NCI-H1105 treated with DMSO at 0.1 percent for 48 hours (cell line): ENCODE results near the gene ADAM11.
"Not testable (repeated sequence)": the region's sequence is repeated elsewhere in the genome, so short reads cannot be mapped to it uniquely, and the experiment has no call there.

Source experiments
- DNase-seq: peaks from one replicate; lab custom pipeline; 2025; lab: John Stamatoyannopoulos, UW

The ADAM11 gene

GRCh38 chr17:44758414-44759085 is at the start of gene ADAM11:
ADAM11 (plus strand) TSS chr17:44758988; CDS start chr17:44759200, 212 bp downstream.
- peak; percentile 1 for DNase-seq

- no peak for DNase-seq
Observed at GRCh38 chr17:44719444-44719843, 39.3 kb upstream of the ADAM11 start.

GRCh38 chr17:44722254-44722653 is 36.5 kb upstream of the ADAM11 start:
- no peak for DNase-seq

- DNase-seq = not testable (repeated sequence)
Observed at GRCh38 chr17:44726121-44726520, 32.7 kb upstream of the ADAM11 start.

- no peak for DNase-seq
Observed at GRCh38 chr17:44733753-44734152, 25.0 kb upstream of the ADAM11 start.

- DNase-seq = no peak
Observed at GRCh38 chr17:44734272-44734671, 24.5 kb upstream of the ADAM11 start.

GRCh38 chr17:44736551-44737240 is 22.1 kb upstream of the ADAM11 start:
- DNase-seq = no peak

- DNase-seq = no peak
Observed at GRCh38 chr17:44738214-44738906, 20.4 kb upstream of the ADAM11 start.

GRCh38 chr17:44741316-44741715 is 17.5 kb upstream of the ADAM11 start:
- no peak for DNase-seq

GRCh38 chr17:44745301-44745700 is 13.5 kb upstream of the ADAM11 start:
- no peak for DNase-seq

GRCh38 chr17:44745738-44746137 is 13.1 kb upstream of the ADAM11 start:
- not testable (repeated sequence) for DNase-seq

GRCh38 chr17:44747566-44747965 is 11.2 kb upstream of the ADAM11 start:
- no peak for DNase-seq

- DNase-seq = no peak
Observed at GRCh38 chr17:44749076-44749979, 9.5 kb upstream of the ADAM11 start.

- DNase-seq = no peak
Observed at GRCh38 chr17:44749980-44750318, 8.8 kb upstream of the ADAM11 start.

- DNase-seq = no peak
Observed at GRCh38 chr17:44751331-44751730, 7.5 kb upstream of the ADAM11 start.

GRCh38 chr17:44751806-44752205 is 7.0 kb upstream of the ADAM11 start:
- DNase-seq = no peak

- DNase-seq = no peak
Observed at GRCh38 chr17:44752953-44753861, 5.6 kb upstream of the ADAM11 start.

GRCh38 chr17:44754276-44754675 is 4.5 kb upstream of the ADAM11 start:
- DNase-seq = no peak

- not testable (repeated sequence) for DNase-seq
Observed at GRCh38 chr17:44755180-44755579, 3.6 kb upstream of the ADAM11 start.

- no peak for DNase-seq
Observed at GRCh38 chr17:44757045-44757917, 1.5 kb upstream of the ADAM11 start.
